ENCODE measurements around the gene TMEM50A. TPM values are rescaled to one million over a fixed set of nuclear protein-coding genes. Genes with fewer than 3 reads are reported as not detected.

Gene TMEM50A
- total and polyA plus RNA-seq, 9 of the 15 experiments (the other 6 are each of a cell fraction or from before 2014, with no cell fraction given) = 43.7 to 195 (median 137) TPM

- no peak overlapping the region for H3K9ac ChIP-seq (ENCODE audit: insufficient read depth in 1 of 2, low read depth in 2 of 2, low read length in 2 of 2)
- FAIRE-seq = no peak
- CTCF ChIA-PET (ENCODE audit: low intra/inter-chr PET ratio) = no interaction called here
- no peak for DNase-seq (ENCODE audit: extremely low read depth in 1 of 4, low spot score in 3 of 4)
- no peak overlapping the region; the same call in 1 of the 3 replicates for H3K27ac ChIP-seq (ENCODE audit: extremely low read depth, low read depth, low read length)
- H4K20me1 ChIP-seq (replicated peaks; ENCODE audit: control insufficient read depth, insufficient read depth, low read length) = no peaks in the 10 kb centered on the region
- peaks cover 5% of the 10 kb centered on the region for H3K9me1 ChIP-seq (ENCODE audit: control insufficient read depth, insufficient read depth, low read length)
- TF ChIP-seq, protein P1, sequence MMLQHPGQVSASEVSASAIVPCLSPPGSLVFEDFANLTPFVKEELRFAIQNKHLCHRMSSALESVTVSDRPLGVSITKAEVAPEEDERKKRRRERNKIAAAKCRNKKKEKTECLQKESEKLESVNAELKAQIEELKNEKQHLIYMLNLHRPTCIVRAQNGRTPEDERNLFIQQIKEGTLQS (IDR thresholded peaks at IDR 0.05) = peak; percentile 29; the same call in 1 of the 2 replicates
- TF ChIP-seq, protein P1 (CRISPR knock-in tag; conservative IDR thresholded peaks at IDR 0.05) = no peak
- peak; percentile 8; the same call in 1 of the 2 replicates for TF ChIP-seq NFE2 (IDR thresholded peaks at IDR 0.05; ENCODE audit: low read depth)
- no peak for TF ChIP-seq VEZF1 (CRISPR knock-in tag; IDR thresholded peaks at IDR 0.05)
- TF ChIP-seq POLR2H (tag; IDR thresholded peaks at IDR 0.05; ENCODE audit: low read depth) = peak; percentile 53; the same call in 1 of the 2 replicates
- peak; percentile 70; the same call in 1 of the 2 replicates for TF ChIP-seq FOSL1 (tag; conservative IDR thresholded peaks at IDR 0.05)
- TF ChIP-seq LCOR (CRISPR knock-in tag; IDR thresholded peaks at IDR 0.05) = no peak
- H3K79me2 ChIP-seq (ENCODE audit: control insufficient read depth, insufficient read depth, low read length) = no peaks in the 10 kb centered on the region
- in situ Hi-C loops (cut with MboI) = no loop called here
- BruUV-seq (replicated peaks) = no TSS peak
- H3K4me3 ChIP-seq = no peak overlapping the region
- peaks cover 4 to 22% of the 10 kb centered on the region in 2 experiments; a peak in 4 of 5 replicates for H3K4me1 ChIP-seq (replicated peaks in 1 of 2; ENCODE audit: control insufficient read depth in 2 of 2, insufficient read depth in 2 of 2, low read length in 2 of 2)
- no peaks in the 10 kb centered on the region for H3K27me3 ChIP-seq (ENCODE audit: control insufficient read depth in 2 of 2, insufficient read depth in 2 of 2, low read length in 2 of 2)
- POLR2A ChIA-PET = no interaction called here
- H3K9me3 ChIP-seq (replicated peaks; ENCODE audit: control insufficient read depth, insufficient read depth, low read depth, low read length) = no peaks in the 10 kb centered on the region
- ATAC-seq = no peak
- no peak overlapping the region for H3K4me2 ChIP-seq (ENCODE audit: insufficient read depth, low read length)
- intact Hi-C loops (cut with micrococcal nuclease) = no loop called here
- H2AFZ ChIP-seq (ENCODE audit: low read depth, low read length) = no peak overlapping the region
- WGBS (ENCODE audit: insufficient coverage, low coverage, missing lambda C conversion rate) = 77% methylated on average over 1 of the region's 1 CpG
- H3K36me3 ChIP-seq (ENCODE audit: control insufficient read depth, insufficient read depth, low read length) = peaks cover 71% of the 10 kb centered on the region
Observed at GRCh38 chr1:25356848-25357247, 18.7 kb downstream of the TMEM50A start.
